Middle frontal gyrus (tissue), 1 donor: ENCODE measurements around the gene GPR18.

Experiments
- DNase-seq: peaks from one replicate; pipeline ENCODE4 v3.0.0-alpha.2; 2015; ENCODE audit warnings: low spot score; ENCODE audit errors: extremely low spot score

GPR18 gene

DNA sequence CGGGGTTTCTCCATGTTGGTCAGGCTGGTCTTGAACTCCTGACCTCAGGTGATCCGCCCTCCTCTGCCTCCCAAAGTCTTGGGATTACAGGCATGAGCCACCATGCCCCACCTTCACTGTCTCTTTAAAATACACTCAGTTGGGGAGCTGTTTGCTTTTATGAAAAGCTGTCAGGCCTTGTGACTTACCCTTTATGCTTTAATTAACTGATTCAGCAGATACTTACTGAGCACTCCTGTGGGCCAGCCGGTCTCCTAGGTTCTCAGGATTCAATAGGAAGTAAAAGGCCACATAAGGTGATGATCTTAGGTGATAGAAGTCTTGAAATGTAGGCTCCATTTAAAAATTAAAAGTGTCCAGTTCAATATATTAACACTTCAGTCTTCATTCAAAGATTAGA is 50.0 kb downstream of the GPR18 start:
- DNase-seq, result no peak

DNA sequence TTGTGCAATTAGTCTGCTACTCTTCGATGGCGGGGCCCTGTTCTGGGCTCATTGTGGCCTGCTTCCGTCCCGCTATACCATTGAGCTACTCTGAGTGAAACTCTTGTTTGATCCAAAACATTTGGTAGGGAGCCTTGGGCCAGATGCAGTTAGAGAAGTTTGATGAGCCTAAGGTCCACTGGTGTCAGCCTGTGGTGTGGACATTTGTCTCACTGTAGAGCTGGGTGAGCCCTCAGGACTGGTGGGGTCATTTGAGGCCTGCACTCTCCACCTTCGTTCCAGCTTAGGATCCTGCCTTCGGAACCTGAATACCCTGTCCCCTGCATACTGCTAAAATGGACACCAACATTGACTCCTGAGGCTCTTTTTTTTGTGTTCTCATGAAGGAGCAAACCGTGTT is 50.7 kb downstream of the GPR18 start:
- DNase-seq, result no peak

DNA sequence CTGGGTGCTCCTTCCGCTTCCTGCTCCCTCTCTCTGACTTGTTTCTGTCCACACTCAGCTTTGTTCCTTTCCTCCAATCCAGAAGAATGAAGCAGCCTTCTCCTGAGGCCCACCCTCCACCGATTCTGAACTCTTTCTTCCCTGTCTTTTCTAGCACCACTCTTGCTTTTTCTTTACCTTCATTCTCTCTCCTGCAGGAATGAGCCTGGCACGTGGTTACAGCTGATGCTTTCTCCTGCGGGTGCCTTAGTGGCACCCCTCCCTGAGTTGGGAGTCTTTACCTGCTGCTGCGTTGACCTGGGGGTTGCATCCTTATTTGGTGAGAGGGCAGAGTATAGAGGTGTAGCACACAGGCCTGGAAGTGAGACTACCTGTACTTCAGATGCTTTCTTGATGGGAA is 51.3 kb downstream of the GPR18 start:
- DNase-seq, result no peak

DNA sequence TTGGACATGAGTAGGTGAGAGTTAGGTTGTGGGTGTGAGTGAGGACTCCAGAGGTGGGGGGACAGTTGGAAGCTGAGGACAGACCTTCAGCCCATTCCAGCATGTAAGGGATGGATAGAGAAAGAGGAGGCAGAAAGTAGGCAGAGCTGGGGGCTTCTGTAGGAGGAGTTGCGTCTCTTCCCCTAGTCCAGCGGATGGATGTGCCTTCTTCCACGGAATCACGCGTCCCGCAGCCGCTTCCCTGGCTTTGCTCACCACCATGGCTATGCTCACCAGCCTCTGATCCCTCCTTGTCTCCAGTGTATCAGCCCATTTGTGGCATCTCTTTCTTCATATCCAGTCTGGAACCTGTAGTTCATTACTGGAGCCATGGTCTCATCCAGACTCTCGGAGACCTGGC is 52.0 kb downstream of the GPR18 start:
- no peak for DNase-seq

DNA sequence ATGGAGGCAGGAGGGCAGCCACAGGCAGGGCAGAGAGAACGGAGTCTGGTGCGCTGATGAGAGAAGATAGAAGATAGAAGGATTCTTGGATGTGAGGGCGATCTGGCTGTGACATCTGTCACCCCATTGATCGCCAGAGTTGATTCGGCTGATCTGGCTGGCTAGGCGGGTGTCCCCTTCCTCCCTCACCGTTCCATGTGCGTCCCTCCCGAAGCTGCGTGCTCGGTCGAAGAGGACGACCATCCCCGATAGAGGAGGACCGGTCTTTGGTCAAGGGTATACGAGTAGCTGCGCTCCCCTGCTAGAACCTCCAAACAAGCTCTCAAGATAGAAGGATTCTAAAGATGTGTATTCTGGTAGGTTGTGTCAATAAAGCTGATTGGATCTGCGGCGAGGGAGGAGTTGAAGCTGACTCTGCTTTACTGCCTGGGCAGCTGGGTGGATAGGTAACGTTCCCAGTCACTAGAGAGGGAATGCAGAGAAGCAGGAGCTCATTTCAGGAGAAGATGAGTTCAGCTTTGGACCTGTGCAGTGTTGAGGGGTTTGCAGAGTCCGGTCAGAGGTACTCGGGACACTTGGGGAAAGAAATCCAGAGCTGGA is 52.5 kb downstream of the GPR18 start:
- no peak for DNase-seq
